Measurements from ENCODE around the gene SLC16A3. TPM values are rescaled to one million over a fixed set of nuclear protein-coding genes. Genes with fewer than 3 reads are reported as not detected.

SLC16A3 gene
- total and polyA plus RNA-seq, 9 of the 15 experiments (the other 6 are each of a cell fraction or from before 2014, with no cell fraction given): 0.11 to 5.4 (median 1.2) TPM; not detected in 2

GRCh38 chr17:82231562-82232321 lies 2.9 kb downstream of the SLC16A3 start (continued):
- peak; percentile 89 to 96 for TF ChIP-seq FOXA3 (CRISPR knock-in tag; conservative IDR thresholded peaks at IDR 0.05 in 1 of 2, IDR thresholded peaks at IDR 0.05 in 1 of 2)
- TF ChIP-seq ZBTB9 (CRISPR knock-in tag; IDR thresholded peaks at IDR 0.05): peak; percentile 76
- TF ChIP-seq REST (IDR thresholded peaks at IDR 0.05; ENCODE audit: borderline replicate concordance): no peak
- TF ChIP-seq REST (CRISPR knock-in tag; IDR thresholded peaks at IDR 0.05; ENCODE audit: low read depth): no peak
- no peak for TF ChIP-seq TEAD4 (IDR thresholded peaks at IDR 0.05; ENCODE audit: low read length)
- TF ChIP-seq TEAD4 (CRISPR knock-in tag; IDR thresholded peaks at IDR 0.05; ENCODE audit: borderline replicate concordance): no peak
- TF ChIP-seq ZBTB11 (CRISPR knock-in tag; IDR thresholded peaks at IDR 0.05): peak in 1 of 3 experiments; percentile 65; a peak in 1 of 6 replicates
- TF ChIP-seq ZNF3 (CRISPR knock-in tag; IDR thresholded peaks at IDR 0.05): no peak
